GM10266 (cell line): ENCODE results near the gene CEP170B.

ENCODE experiments used
- DNase-seq: peaks from one replicate; pipeline ENCODE4 v3.0.0; 2012; ENCODE audit errors: extremely low spot score
- CTCF ChIP-seq: IDR thresholded peaks from 2 replicates; pipeline ENCODE4 v1.5.1; 2012; ENCODE audit warnings: mild to moderate bottlenecking, low read depth; ENCODE audit not compliant: control insufficient read depth, insufficient read depth; ENCODE audit errors: missing control alignments

The CEP170B gene

GRCh38 chr14:104891664-104892530 lies 26.8 kb downstream of the CEP170B start:
- DNase-seq = no peak

GRCh38 chr14:104892531-104893434 lies 27.7 kb downstream of the CEP170B start:
- DNase-seq = no peak
- no peak for TF ChIP-seq CTCF

More at GRCh38 chr14:104891664-104892530, 26.8 kb downstream of the CEP170B start:
- TF ChIP-seq CTCF = no peak

- no peak for TF ChIP-seq CTCF
These were observed 28.6 kb downstream of the CEP170B start for GRCh38 chr14:104893435-104894207.

GRCh38 chr14:104894331-104895206 lies 29.5 kb downstream of the CEP170B start:
- TF ChIP-seq CTCF = no peak
- no peak for DNase-seq

More at GRCh38 chr14:104893435-104894207, 28.6 kb downstream of the CEP170B start:
- DNase-seq = no peak

GRCh38 chr14:104895207-104895785 lies 30.2 kb downstream of the CEP170B start:
- DNase-seq = peak; percentile 17
- no peak for TF ChIP-seq CTCF
